HUES64 (cell line): ENCODE results near the gene CDKL1.
"Not testable (repeated sequence)": the region's sequence is repeated elsewhere in the genome, so short reads cannot be mapped to it uniquely, and the experiment has no call there.

ENCODE experiments used
- H3K27ac ChIP-seq: 2 replicates; pipeline ENCODE4 v1.7.0; 2013; ENCODE audit warnings: low read depth, low read length, inconsistent platforms
- H3K27me3 ChIP-seq: 2 replicates; pipeline ENCODE4 v1.6.1; 2013; ENCODE audit warnings: mild to moderate bottlenecking, low read length; ENCODE audit not compliant: insufficient read depth
- H3K36me3 ChIP-seq: 2 replicates; pipeline ENCODE4 v1.6.1; 2013; ENCODE audit warnings: mild to moderate bottlenecking, low read length; ENCODE audit not compliant: insufficient read depth
- H3K4me1 ChIP-seq: 2 replicates; pipeline ENCODE4 v1.6.1; 2013; ENCODE audit warnings: mild to moderate bottlenecking, low read length, moderate library complexity; ENCODE audit not compliant: insufficient read depth
- H3K4me3 ChIP-seq: 2 replicates; pipeline ENCODE4 v1.5.1; 2013; ENCODE audit warnings: mild to moderate bottlenecking, low read length, moderate library complexity
- H3K9ac ChIP-seq: 2 replicates; pipeline ENCODE4 v1.6.1; 2013; ENCODE audit warnings: mild to moderate bottlenecking, low read depth, low read length
- H3K9me3 ChIP-seq: 2 replicates; pipeline ENCODE4 v1.6.1; 2013; ENCODE audit warnings: low read depth, low read length; ENCODE audit not compliant: insufficient read depth
- WGBS: fragments of 150-250, 120-280 bp; methylation state at CpG from one replicate; pipeline ENCODE4 v1.1.7; 2013; ENCODE audit warnings: missing lambda C conversion rate; 5-methylcytosine and 5-hydroxymethylcytosine counted together

Gene CDKL1

GRCh38 chr14:50321009-50321660 is 75.5 kb downstream of the CDKL1 start:
- Histone ChIP-seq H3K9ac (no peak overlapping the region), H3K9me3 (no peaks in the 10 kb centered on the region), H3K4me3 (no peak overlapping the region), H3K36me3 (peaks cover 35% of the 10 kb centered on the region), H3K4me1 (no peaks in the 10 kb centered on the region), H3K27ac (no peak overlapping the region), H3K27me3 (no peaks in the 10 kb centered on the region)
- WGBS, result 40% methylated on average over 9 of the region's 9 CpGs

GRCh38 chr14:50320283-50320682 is 76.4 kb downstream of the CDKL1 start:
- Histone ChIP-seq H3K4me3 (no peak overlapping the region), H3K36me3 (peaks cover 26% of the 10 kb centered on the region), H3K9ac (no peak overlapping the region), H3K9me3 (no peaks in the 10 kb centered on the region), H3K27ac (no peak overlapping the region), H3K4me1 (no peaks in the 10 kb centered on the region), H3K27me3 (no peaks in the 10 kb centered on the region)
- 88% methylated on average over 8 of the region's 8 CpGs for WGBS

- no peaks in the 10 kb centered on the region for H3K9me3 ChIP-seq
- no peak overlapping the region for H3K9ac ChIP-seq
- H3K27ac ChIP-seq, result no peak overlapping the region
- H3K4me1 ChIP-seq, result no peaks in the 10 kb centered on the region
- H3K27me3 ChIP-seq, result no peaks in the 10 kb centered on the region
- H3K4me3 ChIP-seq, result no peak overlapping the region
- WGBS, result 98% methylated on average over 2 of the region's 2 CpGs
- peaks cover 22% of the 10 kb centered on the region for H3K36me3 ChIP-seq
Measured at GRCh38 chr14:50319721-50320120, 77.0 kb downstream of the CDKL1 start.

- Histone ChIP-seq H3K27ac (no peak overlapping the region), H3K9ac (no peak overlapping the region), H3K36me3 (peaks cover 21% of the 10 kb centered on the region), H3K4me1 (no peaks in the 10 kb centered on the region), H3K4me3 (no peak overlapping the region), H3K9me3 (0 out of 2 replicates have a peak, but pooled peaks cover 2% of the 10 kb centered on the region), H3K27me3 (no peaks in the 10 kb centered on the region)
- WGBS, result 71% methylated on average over 1 of the region's 1 CpG
Measured at GRCh38 chr14:50319293-50319692, 77.4 kb downstream of the CDKL1 start.

- Histone ChIP-seq H3K36me3 (peaks cover 15% of the 10 kb centered on the region), H3K9ac (no peak overlapping the region), H3K27ac (no peak overlapping the region), H3K9me3 (peaks cover 12% of the 10 kb centered on the region; the same call in 1 of the 2 replicates), H3K27me3 (no peaks in the 10 kb centered on the region), H3K4me3 (no peak overlapping the region), H3K4me1 (peaks cover 3% of the 10 kb centered on the region; the same call in 1 of the 2 replicates)
- 100% methylated on average over 1 of the region's 4 CpGs for WGBS
Measured at GRCh38 chr14:50318031-50318626, 78.6 kb downstream of the CDKL1 start.

GRCh38 chr14:50314098-50314497 is 82.6 kb downstream of the CDKL1 start:
- H3K27me3 ChIP-seq, H3K9ac ChIP-seq, H3K4me1 ChIP-seq, H3K36me3 ChIP-seq, H3K27ac ChIP-seq, H3K4me3 ChIP-seq: not testable (repeated sequence)
- H3K9me3 ChIP-seq, result peaks cover 12% of the 10 kb centered on the region; the same call in 1 of the 2 replicates
- WGBS, result 98% methylated on average over 3 of the region's 3 CpGs

GRCh38 chr14:50312734-50313054 is 84.0 kb downstream of the CDKL1 start:
- 6% methylated on average over 18 of the region's 18 CpGs for WGBS
- Histone ChIP-seq H3K27me3 (no peaks in the 10 kb centered on the region), H3K9ac (peak overlapping the region; percentile 83), H3K9me3 (peaks cover 12% of the 10 kb centered on the region; the same call in 1 of the 2 replicates), H3K4me1 (peaks cover 6% of the 10 kb centered on the region; the same call in 1 of the 2 replicates), H3K36me3 (peaks cover 7% of the 10 kb centered on the region), H3K27ac (peak overlapping the region; percentile 97), H3K4me3 (peak overlapping the region; percentile 67)

- Histone ChIP-seq H3K4me3 (peak within 1 kb of the TSS; percentile 67), H3K9me3 (peaks cover 12% of the 10 kb centered on the region; the same call in 1 of the 2 replicates), H3K27me3 (no peaks in the 10 kb centered on the region), H3K27ac (peak within 1 kb of the TSS; percentile 97), H3K36me3 (peaks cover 7% of the 10 kb centered on the region), H3K4me1 (peaks cover 6% of the 10 kb centered on the region; the same call in 1 of the 2 replicates), H3K9ac (peak within 1 kb of the TSS; percentile 83)
- under 1% methylated on average over 81 of the region's 83 CpGs for WGBS
Measured at GRCh38 chr14:50311972-50312733, 84.5 kb downstream of the CDKL1 start, which contains the start of the genes DMAC2L and L2HGDH. Gene DMAC2L, plus strand, starts transcription at chr14:50312324. Its CDS starts 9,164 bp downstream, at chr14:50321488. Gene L2HGDH, minus strand, starts transcription at chr14:50312229. Its CDS starts 79 bp downstream, at chr14:50312150.

- peaks cover 7% of the 10 kb centered on the region for H3K36me3 ChIP-seq
- WGBS, result 5% methylated on average over 17 of the region's 18 CpGs
- peak overlapping the region; percentile 83 for H3K9ac ChIP-seq
- peaks cover 12% of the 10 kb centered on the region; the same call in 1 of the 2 replicates for H3K9me3 ChIP-seq
- peak overlapping the region; percentile 67 for H3K4me3 ChIP-seq
- H3K27me3 ChIP-seq, result no peaks in the 10 kb centered on the region
- H3K4me1 ChIP-seq, result peaks cover 6% of the 10 kb centered on the region; the same call in 1 of the 2 replicates
- H3K27ac ChIP-seq, result peak overlapping the region; percentile 97; the same call in 1 of the 2 replicates
Measured at GRCh38 chr14:50311337-50311971, 85.2 kb downstream of the CDKL1 start.

GRCh38 chr14:50310445-50310844 is 86.2 kb downstream of the CDKL1 start:
- H3K27ac ChIP-seq, result no peak overlapping the region
- peak overlapping the region; percentile 67 for H3K4me3 ChIP-seq
- H3K4me1 ChIP-seq, result peaks cover 6% of the 10 kb centered on the region; the same call in 1 of the 2 replicates
- no peaks in the 10 kb centered on the region for H3K27me3 ChIP-seq
- H3K9me3 ChIP-seq, result peaks cover 12% of the 10 kb centered on the region; the same call in 1 of the 2 replicates
- no peak overlapping the region for H3K9ac ChIP-seq
- 91% methylated on average over 4 of the region's 4 CpGs for WGBS
- H3K36me3 ChIP-seq, result peaks cover 7% of the 10 kb centered on the region
